Measurements from ENCODE around the gene CNN2. TPM values are rescaled to one million over a fixed set of nuclear protein-coding genes. Genes with fewer than 3 reads are reported as not detected.

The CNN2 gene
- total and polyA plus RNA-seq, 2 of the 8 experiments (the other 6 are each of a cell fraction or from before 2014, with no cell fraction given): 189 to 551 TPM

- Histone ChIP-seq H4K8ac (ENCODE audit: extremely low read depth, insufficient read depth, low read length) (no peak overlapping the region; the same call in 1 of the 2 replicates), H3K79me1 (ENCODE audit: low read depth, low read length) (peaks cover 13% of the 10 kb centered on the region), H3K23ac (ENCODE audit: insufficient read length) (no peak overlapping the region), H3K36me3 (ENCODE audit: control insufficient read depth in 2 of 4, insufficient read depth in 4 of 4, low read length in 3 of 4) (peaks cover 8 to 56% (median 11%) of the 10 kb centered on the region in 4 experiments; a peak in 6 of 8 replicates), H3K23me2 (ENCODE audit: low read depth, low read length) (no peaks in the 10 kb centered on the region), H3K18ac (ENCODE audit: extremely low read depth, low read length) (no peak overlapping the region), H3K79me2 (ENCODE audit: control insufficient read depth in 1 of 2, insufficient read depth in 2 of 2, low read length in 2 of 2) (peaks cover 16 to 52% of the 10 kb centered on the region in 2 experiments; a peak in 3 of 4 replicates), H4K5ac (ENCODE audit: insufficient read length, low read depth, low read length) (no peak overlapping the region), H2AK5ac (ENCODE audit: low read depth, low read length) (no peak overlapping the region), H3K56ac (replicated peaks; ENCODE audit: insufficient read length, low read depth, low read length) (no peak overlapping the region), H3K27ac (ENCODE audit: low read depth, low read length) (no peak overlapping the region), H4K91ac (replicated peaks; ENCODE audit: insufficient read length, low read length) (no peak overlapping the region), H3K9ac (replicated peaks in 1 of 4; ENCODE audit: extremely low read depth in 1 of 4, low read depth in 3 of 4, low read length in 3 of 4) (no peak overlapping the region), H4K20me1 (replicated peaks in 1 of 2; ENCODE audit: control insufficient read depth in 1 of 2, insufficient read depth in 2 of 2, low read length in 2 of 2) (peaks cover 29 to 39% of the 10 kb centered on the region in 2 experiments), H3K4me2 (ENCODE audit: insufficient read depth in 1 of 2, low read depth in 2 of 2, low read length in 2 of 2) (no peak overlapping the region), H2BK15ac (ENCODE audit: low read length) (no peak overlapping the region), H2AFZ (ENCODE audit: low read length) (no peak overlapping the region), H3K4me1 (replicated peaks in 1 of 4; ENCODE audit: control insufficient read depth in 3 of 4, insufficient read depth in 4 of 4, low read length in 3 of 4) (peaks cover 0 to 24% (median 16%) of the 10 kb centered on the region in 4 experiments; a peak in 5 of 7 replicates), H3K9me3 (ENCODE audit: insufficient read depth in 2 of 2, low read depth in 1 of 2, low read length in 1 of 2) (no peaks in the 10 kb centered on the region), H2BK5ac (ENCODE audit: low read depth, low read length) (no peak overlapping the region), H3K4me3 (ENCODE audit: extremely low read depth in 1 of 4, insufficient read depth in 2 of 4, low read depth in 3 of 4, low read length in 4 of 4) (no peak overlapping the region), H2BK12ac (ENCODE audit: low read depth, low read length) (no peak overlapping the region), H3K4ac (replicated peaks; ENCODE audit: insufficient read length, low read depth, low read length) (no peak overlapping the region), H3K14ac (ENCODE audit: insufficient read length) (no peak overlapping the region), H3K27me3 (replicated peaks in 1 of 4; ENCODE audit: control insufficient read depth in 3 of 4, extremely low read depth in 1 of 4, insufficient read depth in 3 of 4, low read length in 3 of 4) (no peaks in the 10 kb centered on the region), H2BK120ac (replicated peaks; ENCODE audit: low read depth, low read length) (no peak overlapping the region), H2BK20ac (ENCODE audit: low read length) (no peak overlapping the region)
- CTCF ChIA-PET (ENCODE audit: partially characterized antibody): interaction anchor here (0.6 to 2.3 kb wide), 4 partner anchors 10 to 205 kb away, joined by 3 to 5 read pairs (median 4); partner anchors contain the start of gene WDR18
- DNase-seq (ENCODE audit: low read depth in 1 of 2, low spot score in 2 of 2) (no peak), FAIRE-seq (no peak)
- POLR2A ChIA-PET (ENCODE audit: partially characterized antibody): interaction anchor here (0.7 to 3.4 kb wide), 7 partner anchors 10 to 134 kb away, joined by 3 to 19 read pairs (median 4); partner anchors contain the start of genes ABCA7 and CNN2
- WGBS, 2 experiments (ENCODE audit: extremely low coverage in 1 of 2, insufficient coverage in 1 of 2, insufficient read length in 1 of 2, insufficient replicate concordance in 2 of 2, low coverage in 1 of 2, low lambda C conversion rate in 2 of 2, missing lambda C conversion rate in 1 of 2): 95% methylated on average over 9 of the region's 10 CpGs; no CpG with 5 or more reads in 1 of the 2 experiments
- TF ChIP-seq MAFK (IDR thresholded peaks at IDR 0.05; ENCODE audit: low read depth, low read length) (no peak), TCF12 (IDR thresholded peaks at IDR 0.05; ENCODE audit: low read depth, low read length) (no peak), MAX (IDR thresholded peaks at IDR 0.05) (no peak), CBX5 (IDR thresholded peaks at IDR 0.05; ENCODE audit: low read depth, low read length) (no peak), ASH2L (IDR thresholded peaks at IDR 0.05; ENCODE audit: low read length) (no peak), SUZ12 (IDR thresholded peaks at IDR 0.05; ENCODE audit: low read length) (no peak), RXRA (IDR thresholded peaks at IDR 0.05; ENCODE audit: insufficient read depth, low read depth, low read length) (no peak), CEBPB (IDR thresholded peaks at IDR 0.05; ENCODE audit: low read depth, low read length) (no peak), RNF2 (IDR thresholded peaks at IDR 0.05; ENCODE audit: borderline replicate concordance, low read depth, low read length, missing control alignments, poor library complexity, severe bottlenecking) (no peak)
Measured at GRCh38 chr19:1013218-1013617, 13.2 kb upstream of the CNN2 start.

All from H1 (cell line).